AG09319 (cell line): ENCODE results near the gene PTPRZ1.

Source experiments
- DNase-seq: peaks from one replicate; pipeline ENCODE4 v3.0.0-alpha.2; 2010; ENCODE audit warnings: low read depth; ENCODE audit errors: extremely low read depth
- TF ChIP-seq, protein P1 (sequence below): IDR thresholded peaks from 2 replicates; pipeline ENCODE4 v1.5.1; 2011; ENCODE audit warnings: low read depth, mild to moderate bottlenecking, inconsistent platforms, low read length, moderate library complexity

Gene PTPRZ1

DNA sequence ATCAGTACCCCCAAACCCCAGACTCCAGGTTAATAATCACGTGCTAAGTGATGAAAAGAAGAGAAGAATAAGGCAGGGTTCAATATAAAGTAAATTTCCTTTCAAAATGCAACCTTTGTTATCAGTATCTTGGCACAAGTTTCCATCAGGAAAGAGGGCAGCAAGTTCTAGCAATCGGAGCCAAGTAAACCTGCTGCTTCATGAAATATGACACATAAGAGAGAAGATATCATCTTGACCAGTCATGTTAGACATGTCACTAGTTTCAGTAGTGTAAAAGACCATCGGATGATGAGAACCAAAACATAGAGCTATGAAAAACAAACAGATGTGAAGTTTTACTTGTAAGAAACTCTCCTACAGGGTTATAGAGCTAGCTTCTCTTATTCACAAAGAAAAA, 227.1 kb downstream of the PTPRZ1 start:
- DNase-seq: no peak
- TF ChIP-seq, protein P1, sequence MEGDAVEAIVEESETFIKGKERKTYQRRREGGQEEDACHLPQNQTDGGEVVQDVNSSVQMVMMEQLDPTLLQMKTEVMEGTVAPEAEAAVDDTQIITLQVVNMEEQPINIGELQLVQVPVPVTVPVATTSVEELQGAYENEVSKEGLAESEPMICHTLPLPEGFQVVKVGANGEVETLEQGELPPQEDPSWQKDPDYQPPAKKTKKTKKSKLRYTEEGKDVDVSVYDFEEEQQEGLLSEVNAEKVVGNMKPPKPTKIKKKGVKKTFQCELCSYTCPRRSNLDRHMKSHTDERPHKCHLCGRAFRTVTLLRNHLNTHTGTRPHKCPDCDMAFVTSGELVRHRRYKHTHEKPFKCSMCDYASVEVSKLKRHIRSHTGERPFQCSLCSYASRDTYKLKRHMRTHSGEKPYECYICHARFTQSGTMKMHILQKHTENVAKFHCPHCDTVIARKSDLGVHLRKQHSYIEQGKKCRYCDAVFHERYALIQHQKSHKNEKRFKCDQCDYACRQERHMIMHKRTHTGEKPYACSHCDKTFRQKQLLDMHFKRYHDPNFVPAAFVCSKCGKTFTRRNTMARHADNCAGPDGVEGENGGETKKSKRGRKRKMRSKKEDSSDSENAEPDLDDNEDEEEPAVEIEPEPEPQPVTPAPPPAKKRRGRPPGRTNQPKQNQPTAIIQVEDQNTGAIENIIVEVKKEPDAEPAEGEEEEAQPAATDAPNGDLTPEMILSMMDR: no peak

DNA sequence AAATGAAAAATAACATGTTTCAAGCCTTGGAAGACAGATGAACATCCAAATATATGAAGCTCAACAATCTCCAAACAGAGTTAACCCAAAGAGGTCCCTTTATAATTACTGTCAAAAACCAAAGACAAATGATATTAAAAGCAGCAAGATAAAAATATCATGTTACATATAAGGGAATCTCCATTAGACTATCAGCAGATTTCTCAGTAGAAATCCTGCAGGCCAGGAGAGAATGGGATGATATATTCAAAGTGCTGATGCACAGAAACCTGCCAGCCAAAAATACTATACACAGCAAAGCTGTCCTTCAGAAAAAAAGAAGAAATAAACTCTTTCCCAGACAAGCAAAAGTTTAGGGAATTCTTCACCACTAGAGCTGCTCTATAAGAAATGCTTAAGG, 230.1 kb downstream of the PTPRZ1 start:
- DNase-seq: no peak
- TF ChIP-seq, protein P1: no peak
